Measurements from ENCODE around the gene COPS6.

Gene COPS6

GRCh38 chr7:100102950-100103840, 14.4 kb downstream of the COPS6 start:
- no peak for DNase-seq

- no peak for DNase-seq
Measured at GRCh38 chr7:100105534-100105933, 16.8 kb downstream of the COPS6 start.

- DNase-seq = no peak
Measured at GRCh38 chr7:100106633-100107032, 17.9 kb downstream of the COPS6 start.

- DNase-seq = no peak
Measured at GRCh38 chr7:100107125-100107737, 18.5 kb downstream of the COPS6 start.

GRCh38 chr7:100107890-100108289, 19.1 kb downstream of the COPS6 start:
- DNase-seq = no peak

- DNase-seq = no peak
Measured at GRCh38 chr7:100109521-100110163, 20.9 kb downstream of the COPS6 start.

GRCh38 chr7:100111156-100111555, 22.4 kb downstream of the COPS6 start:
- no peak for DNase-seq

GRCh38 chr7:100111914-100112313, 23.1 kb downstream of the COPS6 start:
- DNase-seq = no peak

GRCh38 chr7:100115026-100115425, 26.3 kb downstream of the COPS6 start:
- no peak for DNase-seq

- DNase-seq = no peak
Measured at GRCh38 chr7:100118388-100119071, 29.8 kb downstream of the COPS6 start.

GRCh38 chr7:100119072-100119969, 30.6 kb downstream of the COPS6 start, which contains the start of the genes CNPY4 and TAF6:
CNPY4 (plus strand) TSS chr7:100119634; CDS start chr7:100119745, 111 bp downstream.
TAF6 (minus strand) TSS chr7:100119358; CDS start chr7:100114209, 5,149 bp downstream.
- DNase-seq = peak; percentile 93

- DNase-seq = peak; percentile 58
Measured at GRCh38 chr7:100119970-100120732, 31.4 kb downstream of the COPS6 start.

- no peak for DNase-seq
Measured at GRCh38 chr7:100120733-100121036, 31.9 kb downstream of the COPS6 start.

GRCh38 chr7:100122067-100122466, 33.3 kb downstream of the COPS6 start:
- no peak for DNase-seq

- no peak for DNase-seq
Measured at GRCh38 chr7:100122568-100122967, 33.8 kb downstream of the COPS6 start.

- DNase-seq = no peak
Measured at GRCh38 chr7:100124301-100125230, 35.8 kb downstream of the COPS6 start.

- DNase-seq = no peak
Measured at GRCh38 chr7:100126239-100126930, 37.6 kb downstream of the COPS6 start.

GRCh38 chr7:100126931-100127865, 38.4 kb downstream of the COPS6 start, which contains the start of gene MBLAC1:
MBLAC1 (plus strand) TSS chr7:100126967; CDS start chr7:100127396, 429 bp downstream.
- DNase-seq = peak; percentile 85
